Measurements from ENCODE around the gene ZNF512B. TPM values are rescaled to one million over a fixed set of nuclear protein-coding genes. Genes with fewer than 3 reads are reported as not detected.
"Not testable (repeated sequence)": the region's sequence is repeated elsewhere in the genome, so short reads cannot be mapped to it uniquely, and the experiment has no call there.

The ZNF512B gene
- total RNA-seq, 2 donors from 2014 or later, result 10.0 to 21.4 TPM

- Mint-ChIP-seq H3K9me3 (no peaks in the 10 kb centered on the region), H3K36me3 (peaks cover 12 to 27% of the 10 kb centered on the region in 2 donors), H3K27ac (peak overlapping the region in 1 of 2 donors; percentile 51)
- DNase-seq (ENCODE audit: low spot score in 2 of 2) (no peak), ATAC-seq (no peak)
These were observed 1.1 kb upstream of the ZNF512B start for GRCh38 chr20:63970714-63971431.

- DNase-seq (ENCODE audit: low spot score in 2 of 2) (peak; percentile 27 to 56), ATAC-seq (peak; percentile 14 to 27)
- Mint-ChIP-seq H3K27ac (peak overlapping the region; percentile 87 to 88), H3K9me3 (no peaks in the 10 kb centered on the region), H3K36me3 (peaks cover 12 to 22% of the 10 kb centered on the region in 2 donors)
These were observed 586 bp downstream of the ZNF512B start for GRCh38 chr20:63968928-63969760.

DNA sequence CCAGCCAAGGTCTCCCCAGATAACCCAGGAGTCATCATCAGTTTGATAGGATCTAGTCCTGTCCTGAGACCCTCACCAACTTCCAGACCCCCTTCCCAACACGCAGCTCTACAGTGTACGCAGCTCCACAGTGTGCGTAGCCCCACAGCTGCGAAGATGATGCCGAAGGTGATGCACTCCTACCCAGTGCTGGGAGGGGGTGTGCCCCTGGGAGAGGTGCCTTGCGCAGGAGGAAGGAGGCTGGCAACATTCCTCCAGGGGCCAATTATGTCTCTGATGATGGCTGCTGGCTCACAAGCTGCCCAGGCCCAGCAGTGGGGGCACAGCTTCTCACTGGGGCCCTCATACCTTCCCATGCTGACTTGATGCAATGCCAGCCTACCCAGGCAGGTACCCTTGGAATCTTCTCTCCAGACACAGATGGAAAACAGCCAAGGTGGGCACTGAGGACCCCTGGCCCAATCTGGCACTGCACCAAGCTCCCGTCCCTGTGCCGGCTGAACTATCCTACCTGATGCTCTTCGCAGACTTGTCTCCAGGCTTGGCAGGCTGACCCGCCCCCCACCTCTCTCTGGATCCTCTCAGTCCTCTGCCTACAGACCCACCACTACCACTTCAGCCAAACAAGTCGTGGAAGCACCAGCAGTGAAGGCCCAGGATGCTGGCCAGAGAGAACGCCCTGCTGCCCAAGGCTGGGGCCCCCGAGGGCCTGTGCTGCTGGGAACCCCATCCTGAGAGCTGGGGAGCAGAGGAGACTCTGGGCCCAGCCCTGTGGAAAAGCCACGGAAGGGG, 1.4 kb downstream of the ZNF512B start:
- H3K36me3 Mint-ChIP-seq, result peaks cover 12 to 14% of the 10 kb centered on the region in 2 donors
- ATAC-seq (peak in 1 of 2 donors; percentile 6), DNase-seq (ENCODE audit: low spot score in 2 of 2) (peak; percentile 6 to 57)
- no peaks in the 10 kb centered on the region for H3K9me3 Mint-ChIP-seq
- peak overlapping the region; percentile 87 to 88 for H3K27ac Mint-ChIP-seq

GRCh38 chr20:63967330-63968135, 2.2 kb downstream of the ZNF512B start:
- H3K27ac Mint-ChIP-seq, result no peak overlapping the region
- ATAC-seq (no peak), DNase-seq (ENCODE audit: low spot score in 2 of 2) (no peak)
- peaks cover 7 to 12% of the 10 kb centered on the region in 2 donors for H3K36me3 Mint-ChIP-seq
- no peaks in the 10 kb centered on the region for H3K9me3 Mint-ChIP-seq

- DNase-seq (ENCODE audit: low spot score in 2 of 2), result no peak
- peaks cover 7 to 12% of the 10 kb centered on the region in 2 donors for H3K36me3 Mint-ChIP-seq
- no peak for ATAC-seq
- no peak overlapping the region for H3K27ac Mint-ChIP-seq
- no peaks in the 10 kb centered on the region for H3K9me3 Mint-ChIP-seq
These were observed 2.8 kb downstream of the ZNF512B start for GRCh38 chr20:63966944-63967322.

- no peak for DNase-seq (ENCODE audit: low spot score in 2 of 2)
- Mint-ChIP-seq H3K36me3 (peaks cover 7 to 12% of the 10 kb centered on the region in 2 donors), H3K9me3 (no peaks in the 10 kb centered on the region), H3K27ac (peak overlapping the region in 1 of 2 donors; percentile 50)
- ATAC-seq, result no peak
These were observed 3.4 kb downstream of the ZNF512B start for GRCh38 chr20:63966172-63966943.

GRCh38 chr20:63964412-63964811, 5.3 kb downstream of the ZNF512B start:
- Mint-ChIP-seq H3K36me3 (peaks cover 7 to 12% of the 10 kb centered on the region in 2 donors), H3K27ac (no peak overlapping the region), H3K9me3 (no peaks in the 10 kb centered on the region)
- DNase-seq (ENCODE audit: low spot score in 2 of 2), result no peak
- ATAC-seq, result no peak

DNA sequence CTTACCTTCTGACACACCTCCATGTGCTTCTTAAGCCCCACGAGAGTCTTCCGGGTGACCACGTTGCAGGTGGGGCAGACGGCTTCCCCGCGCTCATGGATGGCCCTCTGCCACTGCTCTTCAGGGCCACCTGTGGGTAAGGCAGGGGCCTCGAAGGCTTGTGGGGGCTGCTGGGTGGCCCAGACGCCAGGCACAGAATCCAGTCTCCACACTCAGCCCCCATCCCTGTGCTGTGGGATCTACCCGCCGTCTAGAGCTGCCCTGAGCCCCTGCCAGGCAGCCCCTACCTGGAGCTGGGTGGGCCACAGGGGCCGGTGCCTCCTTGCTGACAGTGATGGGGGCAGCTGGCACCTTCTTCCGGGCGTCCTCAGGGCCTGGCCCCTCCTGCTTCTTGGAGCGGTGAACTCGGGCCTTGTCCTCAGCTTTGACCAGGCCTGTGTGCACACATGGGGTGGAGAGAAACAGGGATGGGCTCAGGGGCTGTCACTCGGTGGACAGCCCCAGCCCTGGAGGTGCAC, 5.9 kb downstream of the ZNF512B start:
- H3K27ac Mint-ChIP-seq, result no peak overlapping the region
- peak in 1 of 2 donors; percentile 17 for ATAC-seq
- H3K9me3 Mint-ChIP-seq, result no peaks in the 10 kb centered on the region
- no peak for DNase-seq (ENCODE audit: low spot score in 2 of 2)
- H3K36me3 Mint-ChIP-seq, result peaks cover 4 to 12% of the 10 kb centered on the region in 2 donors

DNA sequence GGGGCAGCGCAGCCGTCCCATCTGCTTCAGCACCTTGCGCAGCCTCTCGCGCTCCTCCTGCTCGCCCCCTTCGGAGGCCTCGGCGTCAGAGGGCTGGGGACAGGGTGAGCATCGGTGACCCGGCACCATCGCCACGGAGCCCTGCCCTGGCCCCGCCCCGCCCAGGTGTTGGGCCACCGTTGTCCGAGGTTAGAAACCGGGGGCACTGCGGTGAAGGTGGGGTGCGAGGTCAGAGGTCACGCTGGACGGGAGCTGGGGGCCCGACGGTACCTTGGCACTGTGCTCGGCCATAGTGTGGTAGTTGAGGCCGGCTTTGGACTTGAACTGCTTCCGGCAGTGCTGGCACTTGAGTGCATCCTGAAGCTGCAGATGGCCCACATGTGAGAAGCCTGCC, 6.4 kb downstream of the ZNF512B start:
- DNase-seq (ENCODE audit: low spot score in 2 of 2), result no peak
- H3K9me3 Mint-ChIP-seq, result no peaks in the 10 kb centered on the region
- H3K27ac Mint-ChIP-seq, result no peak overlapping the region
- no peak for ATAC-seq
- H3K36me3 Mint-ChIP-seq, result peaks cover 0 to 12% of the 10 kb centered on the region in 2 donors

DNA sequence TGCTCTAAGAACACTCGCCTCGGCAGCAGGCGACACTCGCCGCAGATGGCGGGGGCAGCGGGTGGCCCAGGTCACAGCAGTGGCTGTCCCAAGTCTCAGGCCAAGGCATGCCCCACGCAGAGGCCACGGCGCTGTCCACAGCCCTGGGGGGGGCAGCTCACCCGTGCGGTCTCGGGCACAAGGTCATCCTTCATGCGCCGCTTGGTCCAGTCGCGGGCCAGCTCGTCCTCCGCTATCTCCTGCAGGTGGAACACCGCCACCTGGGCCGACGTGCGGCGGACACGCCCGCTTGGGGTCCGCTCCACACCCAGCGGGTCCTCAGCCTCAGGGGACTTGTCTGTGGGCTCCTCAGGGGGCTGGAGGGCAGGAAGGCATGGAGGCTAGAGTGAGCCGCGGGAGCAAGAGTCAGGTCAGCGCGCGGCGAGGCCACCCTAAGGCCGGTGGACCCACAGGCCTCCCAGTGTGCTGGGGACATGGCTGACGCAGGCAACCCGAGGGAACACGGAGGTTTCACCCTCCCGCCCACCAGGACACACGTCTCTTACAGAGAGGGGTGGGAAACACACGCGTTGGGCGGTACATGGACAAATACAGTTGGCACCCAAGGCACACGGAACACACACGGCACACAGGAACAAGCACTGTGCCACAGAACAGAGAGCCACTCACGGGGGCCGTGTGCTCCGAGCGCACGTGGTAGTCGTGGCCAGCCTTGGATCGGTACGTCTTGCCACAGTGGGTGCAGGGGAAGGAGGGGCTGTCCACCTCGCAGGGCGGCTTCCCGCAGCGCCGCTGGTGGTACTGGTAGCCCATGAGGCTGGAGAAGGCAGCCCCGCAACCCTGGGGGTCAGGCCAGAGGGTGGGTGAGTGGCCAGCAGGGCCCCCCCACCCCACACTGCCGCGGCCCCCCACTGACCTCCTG, 7.0 kb downstream of the ZNF512B start:
- DNase-seq (ENCODE audit: low spot score in 2 of 2) (no peak), ATAC-seq (no peak)
- Mint-ChIP-seq H3K9me3 (no peaks in the 10 kb centered on the region), H3K36me3 (peaks cover 0 to 12% of the 10 kb centered on the region in 2 donors), H3K27ac (peak overlapping the region in 1 of 2 donors; percentile 92)

GRCh38 chr20:63961664-63962425, 7.9 kb downstream of the ZNF512B start:
- DNase-seq (ENCODE audit: low spot score in 2 of 2) (no peak), ATAC-seq (no peak)
- Mint-ChIP-seq H3K27ac (peak overlapping the region in 1 of 2 donors; percentile 92), H3K9me3 (no peaks in the 10 kb centered on the region), H3K36me3 (peaks cover 0 to 11% of the 10 kb centered on the region in 2 donors)

DNA sequence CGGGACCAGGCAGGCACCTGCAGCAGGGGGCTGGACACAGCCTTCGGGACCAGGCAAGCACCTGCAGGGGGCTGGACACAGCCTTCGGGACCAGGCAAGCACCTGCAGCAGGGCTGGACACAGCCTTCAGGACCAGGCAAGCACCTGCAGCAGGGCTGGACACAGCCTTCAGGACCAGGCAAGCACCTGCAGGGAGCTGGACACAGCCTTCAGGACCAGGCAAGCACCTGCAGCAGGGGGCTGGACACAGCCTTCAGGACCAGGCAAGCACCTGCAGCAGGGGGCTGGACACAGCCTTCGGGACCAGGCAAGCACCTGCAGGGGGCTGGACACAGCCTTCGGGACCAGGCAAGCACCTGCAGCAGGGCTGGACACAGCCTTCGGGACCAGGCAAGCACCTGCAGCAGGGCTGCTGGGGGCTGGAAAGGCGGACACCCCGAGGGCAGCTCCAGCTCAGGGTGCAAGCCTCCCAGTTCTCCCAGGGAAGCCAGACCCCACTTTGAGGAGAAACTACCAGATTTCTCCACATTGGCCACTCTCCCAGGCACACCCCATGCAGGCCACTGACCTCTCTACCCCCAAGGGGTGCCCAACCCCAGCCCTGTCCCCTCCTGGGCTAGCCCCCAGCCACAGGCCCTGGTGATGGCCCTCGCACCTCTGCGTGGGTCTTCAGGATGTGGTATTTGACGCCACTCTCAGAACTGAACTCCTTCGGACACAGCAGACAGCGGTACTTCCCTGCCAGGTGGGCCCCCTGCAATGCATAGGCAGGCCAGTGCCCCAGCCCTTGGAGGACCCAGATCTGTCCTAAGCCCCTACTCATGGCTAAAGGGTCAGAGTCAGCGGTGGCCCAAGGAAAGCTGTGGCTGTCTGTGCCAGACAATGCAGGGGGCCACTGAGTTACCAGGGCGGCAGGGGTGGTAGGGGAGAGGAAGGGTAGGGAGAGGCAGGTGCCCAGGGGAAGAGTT, 8.8 kb downstream of the ZNF512B start:
- not testable (repeated sequence) for DNase-seq (ENCODE audit: low spot score in 2 of 2); H3K9me3 Mint-ChIP-seq; H3K36me3 Mint-ChIP-seq

DNA sequence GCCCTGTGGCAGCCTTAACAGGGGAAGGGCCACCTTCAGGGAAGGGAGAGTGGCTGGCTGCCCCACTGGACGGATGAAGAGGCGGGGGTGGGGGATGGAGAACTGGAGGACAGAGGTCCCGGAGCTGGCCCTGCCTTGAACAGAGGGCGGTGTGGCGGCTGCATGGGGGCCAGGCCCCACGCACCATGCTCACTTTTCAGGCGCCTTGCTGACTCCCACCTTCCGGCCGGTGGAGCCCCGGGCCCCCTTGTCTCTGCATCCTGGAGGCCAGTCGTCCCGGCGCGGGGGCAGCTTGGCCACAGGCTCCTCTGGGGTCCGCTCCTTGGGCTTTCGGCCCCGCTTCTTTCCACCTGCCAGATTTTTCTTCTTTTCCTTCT, 10.0 kb downstream of the ZNF512B start:
- no peak for DNase-seq (ENCODE audit: low spot score in 2 of 2)
- Mint-ChIP-seq H3K36me3 (no peaks in the 10 kb centered on the region), H3K27ac (peak overlapping the region in 1 of 2 donors; percentile 79), H3K9me3 (no peaks in the 10 kb centered on the region)
- no peak for ATAC-seq

More for the DNA sequence above, 8.8 kb downstream of the ZNF512B start:
- ATAC-seq, H3K27ac Mint-ChIP-seq: not testable (repeated sequence)

Data from activated naive CD4-positive, alpha-beta T cell treated with anti-CD3 and anti-CD28 coated beads, Interleukin-2, amount 50 U/mL, for 72 hours (primary cell).